Suppressor macrophage treated with lipopolysaccharide for 4 hours (primary cell): Measurements from ENCODE around the gene TBX4.

Experiments used
- DNase-seq: peaks from one replicate; pipeline ENCODE4 v3.0.0-alpha.2; 2020

Gene TBX4

DNA sequence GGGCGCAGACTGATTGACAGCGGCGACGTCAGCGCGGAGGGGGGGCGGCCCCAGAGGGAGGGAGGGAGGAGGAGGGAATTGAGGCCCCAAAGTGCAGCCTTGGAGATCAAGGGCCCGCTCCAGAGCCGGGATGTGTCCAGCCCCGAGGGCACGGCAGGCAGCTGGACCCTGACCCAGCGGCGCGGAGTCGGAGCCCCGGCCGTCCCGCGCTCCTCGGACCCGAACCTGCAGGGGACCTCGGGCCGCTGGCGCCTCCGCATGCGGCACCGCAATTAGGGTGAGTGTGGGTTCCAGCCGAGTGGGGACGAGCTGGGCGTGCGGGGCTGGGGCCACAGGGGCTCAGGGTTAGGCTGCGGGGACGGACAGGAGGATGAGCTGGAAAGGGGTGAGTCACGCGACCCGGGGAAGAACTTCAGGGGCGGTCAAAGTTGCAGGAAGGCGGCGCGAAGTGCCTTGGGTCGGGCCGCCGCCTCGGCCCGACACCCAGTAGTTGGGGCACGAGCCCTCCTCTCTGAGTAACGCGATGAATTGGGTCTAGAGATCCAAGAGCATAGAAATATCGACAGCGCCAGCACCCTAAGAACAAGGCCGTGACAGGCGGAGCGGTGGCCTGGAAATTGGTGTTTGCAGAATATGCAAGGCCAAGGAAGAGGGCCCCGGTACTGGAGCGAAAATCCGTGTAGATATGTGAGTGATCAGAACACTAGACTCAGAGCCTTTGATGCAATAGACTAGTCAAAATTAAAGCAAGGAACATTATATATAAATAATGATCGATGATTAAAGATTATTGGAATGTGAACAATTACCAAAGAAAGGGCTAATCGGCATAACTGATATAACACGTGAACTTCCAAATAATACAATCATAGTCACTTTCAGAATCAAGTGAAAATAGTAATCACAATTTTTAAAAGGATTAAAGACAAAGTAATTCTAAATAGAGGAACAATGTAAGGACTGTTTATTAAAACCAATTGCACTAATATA lies at the start of gene TBX4:
TBX4 (plus strand) TSS at position 122 of the 990 bp plus-strand sequence. CDS start 4,069 bp downstream, outside the sequence.
- DNase-seq: no peak

DNA sequence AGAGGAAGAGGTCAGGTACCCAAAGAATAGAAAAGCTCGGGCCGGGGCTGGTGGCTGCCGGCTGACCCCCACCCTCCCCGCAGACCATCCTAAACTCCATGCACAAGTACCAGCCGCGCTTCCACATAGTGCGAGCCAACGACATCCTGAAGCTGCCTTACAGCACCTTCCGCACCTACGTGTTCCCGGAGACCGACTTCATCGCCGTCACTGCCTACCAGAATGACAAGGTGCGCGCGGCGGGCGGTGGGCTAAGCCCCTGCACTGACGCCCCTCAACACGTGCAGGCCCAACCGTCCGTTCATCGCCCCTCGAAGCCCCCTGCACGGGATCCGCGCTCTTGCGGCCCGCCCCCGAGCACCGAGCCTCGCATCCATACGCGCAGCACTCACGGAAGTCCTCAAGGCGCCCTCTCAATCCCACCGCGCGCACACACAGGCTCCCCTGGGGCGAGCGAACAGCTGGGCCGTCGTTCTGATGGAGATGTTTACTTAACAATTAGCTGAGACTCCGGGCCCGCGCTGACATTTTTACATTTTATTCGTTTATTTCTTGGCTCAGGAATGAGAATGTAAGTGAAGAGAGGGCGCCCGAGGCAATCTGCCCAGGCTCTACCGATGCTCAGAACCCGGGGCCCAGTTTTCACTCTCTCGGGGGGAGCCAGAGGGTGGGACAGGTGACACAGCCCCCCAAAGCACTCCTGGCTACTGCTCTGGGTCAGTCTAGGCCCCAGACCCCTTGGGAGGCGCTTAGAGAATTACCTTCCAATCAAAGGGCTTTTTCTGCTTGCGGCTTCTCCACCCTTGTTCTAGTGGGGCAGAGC lies 49.0 kb upstream of the TBX4 start:
- DNase-seq: no peak

DNA sequence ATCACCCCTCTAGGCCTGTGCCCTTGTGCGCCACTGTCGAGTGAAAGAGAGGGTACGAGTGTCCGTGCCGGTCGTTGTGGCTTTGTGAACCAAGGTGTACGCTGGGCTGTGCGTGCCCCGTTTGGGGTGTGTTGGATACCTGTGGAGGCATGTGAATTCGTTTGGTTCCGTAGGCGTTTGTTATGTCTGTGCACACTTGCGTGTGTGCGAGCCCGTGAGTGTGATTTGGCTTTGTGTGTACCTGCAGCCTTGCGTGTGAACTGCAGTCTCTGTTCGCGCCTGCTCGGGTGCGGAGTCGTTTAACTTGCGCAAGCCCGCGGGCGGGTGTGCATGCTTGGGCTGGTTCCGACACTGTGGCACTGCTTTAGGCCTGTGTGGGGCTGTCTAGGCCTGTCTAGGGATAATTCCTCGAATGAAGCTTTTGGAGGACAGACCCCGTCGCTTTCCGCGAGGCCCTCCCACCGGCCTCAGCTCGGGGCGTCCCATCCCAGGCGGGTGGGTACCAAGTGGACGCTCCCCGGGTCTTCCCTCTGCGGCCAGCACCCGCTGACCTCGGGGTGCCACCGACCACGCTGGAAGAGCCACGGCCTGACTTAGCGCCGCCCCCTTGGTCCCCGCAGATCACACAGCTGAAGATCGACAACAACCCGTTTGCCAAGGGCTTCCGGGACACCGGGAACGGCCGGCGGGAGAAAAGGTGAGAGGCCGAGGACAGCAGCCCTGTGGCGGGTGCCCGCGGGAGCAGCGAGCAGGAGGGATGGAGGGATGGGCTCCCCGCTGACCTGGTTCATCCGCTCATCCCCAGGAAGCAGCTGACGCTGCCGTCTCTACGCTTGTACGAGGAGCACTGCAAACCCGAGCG lies 48.2 kb upstream of the TBX4 start:
- DNase-seq: no peak

DNA sequence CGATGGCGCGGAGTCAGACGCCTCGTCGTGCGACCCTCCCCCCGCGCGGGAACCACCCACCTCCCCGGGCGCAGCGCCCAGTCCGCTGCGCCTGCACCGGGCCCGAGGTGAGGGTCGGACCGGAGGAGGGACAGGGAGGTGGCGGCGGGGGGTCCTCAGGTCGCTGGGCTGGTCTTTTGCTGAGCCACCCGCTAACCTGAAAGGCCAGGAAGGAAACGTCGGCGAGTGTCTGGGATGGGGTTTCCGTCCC lies 47.6 kb upstream of the TBX4 start:
- DNase-seq: no peak

DNA sequence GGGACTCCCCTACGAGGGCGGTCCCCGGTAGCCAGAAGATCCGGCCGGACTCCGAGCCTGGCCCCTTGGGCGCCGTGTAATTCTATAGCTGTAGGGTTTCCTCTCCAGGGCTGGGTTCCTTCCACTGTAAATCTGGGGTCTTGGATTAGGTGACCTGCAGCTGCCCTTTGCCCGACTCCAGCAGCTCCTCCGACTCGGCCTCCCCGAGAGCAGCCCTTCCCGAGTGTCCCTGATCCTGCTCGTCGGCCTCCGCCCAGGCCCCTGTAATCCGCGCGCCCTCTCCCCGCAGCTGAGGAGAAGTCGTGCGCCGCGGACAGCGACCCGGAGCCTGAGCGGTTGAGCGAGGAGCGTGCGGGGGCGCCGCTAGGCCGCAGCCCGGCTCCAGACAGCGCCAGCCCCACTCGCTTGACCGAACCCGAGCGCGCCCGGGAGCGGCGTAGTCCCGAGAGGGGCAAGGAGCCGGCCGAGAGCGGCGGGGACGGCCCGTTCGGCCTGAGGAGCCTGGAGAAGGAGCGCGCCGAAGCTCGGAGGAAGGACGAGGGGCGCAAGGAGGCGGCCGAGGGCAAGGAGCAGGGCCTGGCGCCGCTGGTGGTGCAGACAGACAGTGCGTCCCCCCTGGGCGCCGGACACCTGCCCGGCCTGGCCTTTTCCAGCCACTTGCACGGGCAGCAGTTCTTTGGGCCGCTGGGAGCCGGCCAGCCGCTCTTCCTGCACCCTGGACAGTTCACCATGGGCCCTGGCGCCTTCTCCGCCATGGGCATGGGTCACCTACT lies 47.1 kb upstream of the TBX4 start:
- no peak for DNase-seq

DNA sequence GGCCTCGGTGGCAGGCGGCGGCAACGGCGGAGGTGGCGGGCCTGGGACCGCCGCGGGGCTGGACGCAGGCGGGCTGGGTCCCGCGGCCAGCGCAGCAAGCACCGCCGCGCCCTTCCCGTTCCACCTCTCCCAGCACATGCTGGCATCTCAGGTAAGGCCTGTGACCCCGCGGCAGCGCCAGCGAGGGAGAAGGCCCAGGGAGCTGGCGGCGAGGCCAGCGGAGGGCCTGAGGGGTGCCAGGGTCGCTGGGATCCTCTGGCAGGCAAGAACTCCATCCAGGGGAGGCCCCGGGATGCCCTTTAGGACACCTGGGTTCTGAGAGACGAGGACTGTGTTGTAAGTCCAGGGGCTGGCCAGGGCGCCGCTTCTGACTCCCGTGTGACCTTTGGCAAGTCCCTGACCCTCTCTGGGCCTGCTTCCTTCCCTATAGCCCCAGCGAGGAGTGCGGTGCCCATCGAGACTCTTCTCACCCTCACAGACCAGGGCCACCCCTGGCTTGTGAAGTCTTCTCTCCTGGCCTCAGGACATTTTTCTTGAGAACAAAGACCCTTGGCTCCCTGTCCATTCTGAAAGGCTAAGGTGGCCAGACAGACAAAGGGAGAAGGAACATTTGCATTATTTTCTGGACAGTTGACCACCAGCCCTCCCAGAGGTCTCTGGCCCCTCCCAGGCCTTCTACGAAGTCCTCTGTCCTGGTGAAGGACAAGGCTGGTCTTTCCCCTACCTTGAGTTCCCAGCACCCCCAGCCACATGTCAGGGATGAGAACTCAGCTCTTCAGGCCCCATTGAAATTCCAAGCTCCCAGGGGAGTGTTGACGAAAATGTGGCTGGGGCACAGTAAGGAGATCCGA lies 46.3 kb upstream of the TBX4 start:
- no peak for DNase-seq

DNA sequence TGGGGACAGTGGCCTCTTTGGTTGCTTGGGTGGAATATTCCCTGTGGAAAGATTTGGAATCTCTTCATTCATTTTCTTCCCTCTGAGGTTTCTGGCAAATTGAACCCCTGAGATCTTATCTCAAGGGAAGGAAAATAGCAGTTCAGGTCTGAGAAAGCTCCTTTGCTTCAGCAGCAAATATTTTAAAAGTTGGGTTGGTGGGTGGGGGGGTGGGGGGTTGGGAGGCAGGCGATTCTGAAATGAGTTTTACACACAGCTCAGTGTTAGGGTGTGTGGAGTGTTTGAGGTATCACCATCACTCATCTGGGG lies 45.7 kb upstream of the TBX4 start:
- DNase-seq: no peak

DNA sequence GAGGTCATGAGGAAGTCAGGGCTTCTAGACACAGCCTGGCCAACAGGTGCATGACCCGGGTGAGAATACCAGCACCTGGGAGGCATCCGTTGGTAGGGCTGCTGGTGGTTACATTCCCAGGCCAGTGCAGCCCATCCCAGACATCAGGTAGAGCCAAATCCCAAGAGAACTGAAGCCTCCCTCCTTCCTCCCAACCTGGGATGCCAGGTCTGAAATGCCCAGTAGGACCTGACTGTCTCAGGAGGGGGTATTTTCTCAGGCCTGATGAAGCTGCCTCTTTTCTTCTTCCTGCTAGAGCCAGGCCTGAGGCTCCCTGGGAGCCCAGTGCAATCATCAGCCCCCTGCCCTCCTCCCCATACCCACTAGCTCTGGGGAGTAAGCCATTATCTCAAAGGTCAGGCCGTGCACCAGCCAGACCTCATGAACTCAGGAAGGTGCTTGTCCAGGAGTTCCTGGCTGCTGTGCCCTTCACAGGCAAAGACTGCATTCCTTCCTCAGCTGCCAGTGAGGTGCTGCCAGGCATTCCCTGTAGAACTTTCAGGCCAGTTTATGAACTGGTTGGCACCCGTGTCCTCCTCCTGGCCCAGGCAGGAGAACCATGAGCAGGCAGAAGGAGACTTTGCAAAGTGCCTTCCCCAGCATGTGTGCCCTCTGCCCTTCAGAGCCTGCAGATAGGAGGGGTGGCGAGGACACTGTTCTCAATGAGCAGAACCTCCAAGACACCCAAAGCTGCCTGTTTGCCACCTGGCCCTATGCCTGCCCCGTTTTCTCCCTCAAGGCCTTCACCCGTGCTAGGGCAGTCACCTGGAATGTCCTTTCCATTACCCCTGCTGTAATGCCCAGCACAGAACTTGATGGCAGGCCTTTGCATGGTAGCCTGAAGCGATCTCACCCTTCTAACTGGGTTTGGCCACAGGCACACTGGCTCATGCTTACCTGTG lies 45.0 kb upstream of the TBX4 start:
- DNase-seq: no peak

DNA sequence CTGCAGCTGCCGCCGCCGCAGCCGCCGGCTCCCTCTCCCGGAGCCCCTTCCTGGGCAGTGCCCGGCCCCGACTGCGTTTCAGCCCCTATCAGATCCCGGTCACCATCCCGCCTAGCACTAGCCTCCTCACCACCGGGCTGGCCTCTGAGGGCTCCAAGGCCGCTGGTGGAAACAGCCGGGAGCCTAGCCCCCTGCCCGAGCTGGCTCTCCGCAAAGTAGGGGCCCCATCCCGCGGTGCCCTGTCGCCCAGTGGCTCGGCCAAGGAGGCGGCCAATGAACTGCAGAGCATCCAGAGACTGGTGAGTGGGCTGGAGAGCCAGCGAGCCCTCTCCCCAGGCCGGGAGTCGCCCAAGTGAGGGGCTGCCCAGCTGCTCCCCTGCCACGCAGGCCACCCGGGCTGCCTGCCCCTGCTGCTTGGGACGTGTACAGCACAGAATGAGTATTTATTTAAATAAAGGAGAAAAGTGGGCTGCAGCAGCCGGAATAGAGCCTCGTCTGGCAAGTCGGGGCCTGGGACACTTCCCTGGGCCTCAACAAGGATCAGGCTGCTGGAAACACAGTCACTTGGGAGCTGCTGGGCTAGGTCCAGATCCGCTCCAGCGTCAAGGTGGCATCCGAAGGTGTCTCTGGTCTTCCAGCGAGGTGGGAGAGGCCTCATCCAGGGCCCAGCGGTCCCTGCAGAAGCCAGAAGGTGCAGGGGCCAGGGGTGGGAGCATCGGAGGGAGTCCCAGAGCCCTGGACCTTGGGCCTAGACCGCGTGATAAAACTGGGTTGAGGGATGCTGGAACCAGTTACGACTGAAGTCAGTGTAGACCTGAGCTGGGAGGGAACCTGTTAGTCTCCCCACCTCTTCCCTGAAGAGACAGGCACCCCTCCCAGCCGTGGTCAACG lies 43.8 kb upstream of the TBX4 start:
- no peak for DNase-seq

DNA sequence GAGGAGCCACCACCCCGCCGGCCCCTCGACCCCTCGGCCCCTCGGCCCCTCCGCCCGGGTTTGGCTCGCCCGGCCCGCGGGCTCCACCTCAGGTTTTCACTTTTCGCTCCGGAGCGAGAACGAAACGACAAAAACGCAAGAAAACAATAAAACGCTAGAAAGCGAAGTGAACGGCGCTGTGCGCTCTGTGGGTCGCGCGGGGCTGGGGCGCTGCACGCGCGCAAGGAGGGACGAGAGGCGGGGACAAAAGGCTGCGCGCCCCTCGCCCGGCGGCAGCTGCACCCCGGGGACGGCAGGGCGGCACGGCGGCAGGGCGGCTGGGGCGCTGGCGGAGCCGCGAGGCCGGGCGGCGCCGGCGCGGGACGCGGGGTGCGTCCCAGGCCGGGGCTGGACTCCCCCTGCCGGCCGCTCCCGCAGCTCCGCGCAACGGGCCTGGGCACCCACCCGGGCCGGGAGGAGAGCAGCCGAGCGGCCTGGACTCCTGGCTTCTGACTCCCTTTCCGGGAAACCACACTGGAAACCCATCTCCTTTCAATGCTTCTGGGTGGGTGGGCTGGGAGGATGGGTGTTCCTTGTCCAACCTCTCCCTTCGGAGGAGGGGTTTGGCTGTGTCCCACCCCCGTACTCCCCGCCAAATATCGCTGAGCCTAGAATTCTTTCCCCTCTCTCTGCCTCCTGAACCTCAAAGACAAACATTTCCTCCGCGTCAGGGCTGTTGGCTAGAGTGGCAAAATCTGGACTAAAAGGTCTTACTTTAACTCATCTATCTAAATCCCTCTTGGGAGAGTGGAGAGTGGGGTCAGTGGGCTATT lies 42.7 kb upstream of the TBX4 start:
- DNase-seq: peak; percentile 76

DNA sequence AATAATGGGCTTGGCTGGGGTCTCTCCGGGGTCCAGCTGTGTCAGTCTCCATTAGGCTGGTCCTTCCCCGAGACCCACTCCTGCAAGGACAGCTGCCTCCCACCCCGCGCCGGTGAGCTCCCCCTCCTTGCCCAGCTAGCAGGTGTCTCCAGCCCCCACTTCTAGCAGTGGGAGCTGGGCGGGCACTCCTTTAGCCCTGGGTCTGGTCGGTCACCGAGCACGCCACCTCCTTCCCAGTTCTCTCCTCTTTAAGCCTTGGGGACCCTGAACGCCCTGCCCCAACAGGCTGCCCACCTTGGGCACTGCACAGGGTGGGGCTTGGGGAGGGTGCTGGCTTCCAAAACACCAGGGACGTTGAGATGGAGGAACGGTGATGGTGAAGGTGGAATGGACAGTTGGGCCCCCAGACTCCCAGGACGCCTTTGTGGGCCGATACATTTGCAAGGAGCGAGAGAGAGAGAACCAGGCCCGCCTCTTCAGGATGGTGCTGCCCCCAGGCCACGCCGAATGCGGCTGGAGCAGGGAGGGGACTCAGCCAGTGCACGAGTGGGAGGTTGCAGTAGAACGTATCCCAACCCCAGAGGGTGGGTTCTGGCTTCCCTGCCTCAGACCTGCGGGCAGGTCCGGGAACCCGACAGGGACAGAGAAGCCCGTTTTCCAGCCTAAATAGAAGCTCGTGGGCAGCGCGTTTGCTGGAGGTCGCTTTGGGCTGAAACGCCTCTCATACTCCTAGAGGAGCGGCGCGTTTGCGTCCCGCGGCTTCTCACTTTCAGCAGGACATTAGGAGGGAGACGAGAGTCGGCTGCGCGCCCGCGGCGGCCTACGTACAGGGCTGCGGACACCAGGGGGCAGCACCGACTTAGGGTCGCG lies 41.8 kb upstream of the TBX4 start:
- DNase-seq: peak; percentile 70

DNA sequence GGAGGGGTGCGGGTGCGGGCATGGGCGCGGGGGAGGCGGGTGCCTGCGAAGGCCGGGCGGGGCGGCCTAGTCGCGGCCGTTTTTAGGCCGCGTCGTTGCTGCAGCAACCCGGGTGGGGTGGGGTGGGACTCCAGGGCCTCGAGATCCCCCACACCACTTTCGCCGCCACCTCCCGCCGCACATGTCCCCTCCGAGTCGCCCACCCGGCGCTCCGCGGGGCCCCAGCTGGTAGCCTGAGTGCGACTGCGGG lies 41.3 kb upstream of the TBX4 start:
- DNase-seq: no peak

DNA sequence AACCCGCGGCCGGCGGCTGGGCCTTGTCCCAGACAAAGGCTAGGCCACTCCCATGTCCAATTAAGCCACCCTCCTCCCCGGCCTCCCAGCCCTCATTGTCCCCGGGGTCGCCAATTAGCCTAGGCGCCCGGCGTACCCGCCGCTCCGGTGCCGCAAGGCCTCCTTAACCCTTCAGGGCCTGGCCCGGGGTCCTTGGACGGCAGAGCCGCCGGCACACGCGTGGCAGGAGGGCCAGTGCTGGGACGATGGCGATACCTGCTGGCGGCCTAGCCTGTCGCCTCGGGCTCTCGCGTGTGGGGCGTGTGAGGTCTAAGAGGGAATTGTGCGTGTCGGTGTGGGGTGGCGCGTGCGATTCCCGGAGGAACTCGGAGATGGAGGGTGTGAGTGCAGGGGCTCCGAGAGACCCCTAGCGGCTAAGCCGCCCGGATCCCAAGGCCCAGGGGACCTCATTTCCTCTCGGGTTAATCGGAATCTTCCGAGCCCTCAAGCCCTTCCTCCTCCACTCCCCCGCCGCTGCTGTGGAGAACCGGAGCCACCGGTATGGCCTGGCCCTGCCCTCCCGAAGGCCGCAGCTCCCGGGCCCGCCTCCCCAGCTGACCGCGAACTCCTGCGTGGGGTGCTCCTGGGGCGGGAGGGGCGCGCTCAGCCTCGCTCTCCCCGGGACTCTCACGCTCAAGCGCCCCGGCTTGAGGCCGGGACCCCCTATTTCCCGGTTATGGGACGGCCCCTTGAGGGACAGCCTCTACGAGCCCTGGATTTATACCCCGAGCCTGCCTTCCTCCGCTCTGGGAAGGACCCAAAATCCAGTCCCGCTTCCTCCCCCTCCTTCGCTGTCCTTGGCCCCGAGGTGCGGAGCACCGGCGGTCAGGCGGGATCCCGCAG lies 40.7 kb upstream of the TBX4 start:
- DNase-seq: no peak

DNA sequence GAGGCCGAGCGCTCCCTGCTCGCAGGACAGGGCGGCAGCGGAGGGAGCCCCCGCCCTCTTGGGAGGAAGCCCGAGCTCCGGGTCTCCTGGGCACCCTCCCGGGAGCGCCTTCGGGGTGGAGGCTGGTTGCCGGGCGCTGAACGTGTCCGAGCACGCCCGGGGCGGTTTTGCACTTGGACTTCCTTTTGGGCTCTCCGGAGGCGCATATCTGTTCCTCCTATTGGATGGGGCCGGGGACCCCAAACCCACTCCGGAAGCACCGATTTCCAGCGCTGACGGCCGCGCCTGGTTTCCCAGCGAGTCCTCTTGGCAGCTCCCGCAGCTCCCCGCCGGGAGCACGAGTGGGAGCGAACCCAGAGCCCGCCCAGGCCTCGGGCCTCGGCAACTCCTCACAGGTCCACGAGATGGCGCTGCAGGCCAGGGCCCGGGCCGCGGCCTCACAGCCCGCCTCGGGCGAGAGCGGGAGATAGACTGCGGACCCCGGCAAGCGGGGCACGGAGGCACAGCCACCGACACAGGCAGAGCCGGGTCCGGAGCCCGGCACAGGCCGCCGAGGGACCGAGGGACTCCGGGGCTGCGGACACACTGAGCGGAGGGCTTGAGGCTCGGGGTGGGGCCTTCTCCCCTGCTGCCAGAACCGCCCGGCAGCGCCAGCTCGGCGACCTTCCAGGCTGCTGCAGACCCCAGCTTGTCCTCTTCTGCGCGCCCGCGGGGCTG lies 39.9 kb upstream of the TBX4 start:
- DNase-seq: peak; percentile 83

DNA sequence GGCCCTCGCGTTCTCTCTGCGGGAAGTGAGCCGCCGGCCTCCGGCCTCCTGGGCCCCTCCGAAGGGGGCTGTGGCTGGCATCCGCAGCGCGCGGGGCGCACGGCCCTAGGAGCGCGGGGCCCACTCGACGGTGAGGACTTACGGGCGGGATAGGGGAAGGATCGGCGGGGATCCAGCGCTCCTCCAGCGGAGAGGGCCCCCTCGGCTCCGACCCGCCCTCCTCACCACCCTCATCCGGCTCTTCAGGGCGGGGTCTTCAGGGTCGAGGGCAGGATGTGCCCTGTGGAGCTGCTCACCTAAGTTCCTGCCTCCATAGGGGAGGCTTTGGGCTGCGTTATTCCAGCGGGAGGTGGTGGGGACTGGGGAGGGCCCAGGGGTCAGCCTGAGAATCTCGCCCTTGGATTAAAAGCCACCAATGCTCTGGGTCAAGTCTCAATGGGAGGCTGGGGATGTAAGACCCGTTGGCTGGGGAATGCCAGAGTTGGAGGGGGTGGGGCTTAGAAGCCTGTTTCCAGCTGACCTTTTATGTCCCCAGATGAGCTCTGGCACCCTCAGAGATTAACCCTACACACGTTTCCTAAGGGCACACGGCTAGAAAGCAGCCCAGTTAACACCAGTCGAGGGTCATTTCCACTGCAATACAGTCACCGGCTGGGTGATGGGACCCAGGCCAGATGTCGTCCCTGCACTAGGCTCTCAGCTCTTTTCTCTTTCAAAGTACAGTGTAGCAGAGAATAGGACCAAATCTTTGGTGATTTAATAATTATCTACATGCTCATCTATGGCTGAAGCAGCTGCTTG lies 39.2 kb upstream of the TBX4 start:
- DNase-seq: no peak
